AG04450 (cell line): Measurements from ENCODE around the gene ANKRD52. TPM values are rescaled to one million over a fixed set of nuclear protein-coding genes. Genes with fewer than 3 reads are reported as not detected.
A peak's percentile ranks its signal among the peaks of the same experiment; 100 is the strongest.

Experiments
- CTCF ChIA-PET: fragments of 300-600, 350-600 bp; formaldehyde crosslinking; extraction: SDS; loops from one replicate; lab custom pipeline; 2022; ENCODE audit warnings: antibody characterized with exemption, inconsistent platforms; lab: Charles Lee
- POLR2A ChIA-PET: fragments of 350-600 bp; formaldehyde crosslinking; extraction: SDS; loops from one replicate; lab custom pipeline; 2021; ENCODE audit warnings: antibody characterized with exemption, inconsistent platforms; lab: Yijun Ruan, JAX
- DNase-seq: peaks from one replicate; pipeline ENCODE4 v3.0.0-alpha.2; 2011; ENCODE audit warnings: low read depth, low spot score
- H3K27ac ChIP-seq: one replicate; pipeline ENCODE4 v1.5.1; 2012; ENCODE audit warnings: low read depth, low read length, control low read depth
- H3K27me3 ChIP-seq: one replicate; pipeline ENCODE4 v1.6.0; 2012; ENCODE audit warnings: low read length; ENCODE audit not compliant: control insufficient read depth, insufficient read depth
- H3K4me3 ChIP-seq: 2 replicates; pipeline ENCODE4 v1.5.1; 2011; ENCODE audit warnings: mild to moderate bottlenecking, low read depth, low read length, control low read depth
- H3K9me3 ChIP-seq: 2 replicates; pipeline ENCODE4 v1.5.1; 2012; ENCODE audit warnings: low read length; ENCODE audit not compliant: control insufficient read depth, insufficient read depth
- polyA plus RNA-seq: library from polyadenylated mRNA; depleted of rRNA; stranded (reverse); fragments of >200 nt; gene quantifications from 2 replicates; pipeline ENCODE4 v1.2.3, GENCODE V29; 2011
- TF ChIP-seq, protein P1 (sequence below): IDR thresholded peaks from 2 replicates; pipeline ENCODE4 v1.5.1; 2011; ENCODE audit warnings: low read depth, low read length, control low read depth, inconsistent platforms

ANKRD52 gene
- polyA plus RNA-seq, 1 experiment, result 16.0 TPM

DNA sequence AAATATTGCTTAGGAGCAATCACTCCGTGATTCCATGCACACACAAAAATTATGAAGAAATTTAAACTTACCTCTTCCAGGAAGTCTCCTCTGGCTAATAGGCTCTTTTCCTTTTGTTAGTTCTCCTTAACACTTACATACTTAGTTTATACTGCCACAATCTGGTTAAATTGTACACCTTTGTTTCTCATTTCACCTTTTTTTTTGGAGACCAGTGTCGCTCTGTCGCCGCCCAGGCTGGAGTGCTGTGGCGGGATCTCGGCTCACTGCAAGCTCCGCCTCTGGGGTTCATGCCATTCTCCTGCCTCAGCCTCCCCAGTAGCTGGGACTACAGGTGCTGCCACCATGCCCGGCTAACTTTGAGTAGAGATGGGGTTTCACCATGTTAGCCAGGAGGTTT lies 2.2 kb upstream of the ANKRD52 start:
- no peaks in the 10 kb centered on the region; the same call in 1 of the 2 replicates for H3K9me3 ChIP-seq
- H3K4me3 ChIP-seq, result no peak overlapping the region
- H3K27ac ChIP-seq, result no peak overlapping the region
- ChIA-PET CTCF (no interaction called here), POLR2A (no interaction called here)
- no peak for DNase-seq
- H3K27me3 ChIP-seq, result no peaks in the 10 kb centered on the region
- TF ChIP-seq, protein P1, sequence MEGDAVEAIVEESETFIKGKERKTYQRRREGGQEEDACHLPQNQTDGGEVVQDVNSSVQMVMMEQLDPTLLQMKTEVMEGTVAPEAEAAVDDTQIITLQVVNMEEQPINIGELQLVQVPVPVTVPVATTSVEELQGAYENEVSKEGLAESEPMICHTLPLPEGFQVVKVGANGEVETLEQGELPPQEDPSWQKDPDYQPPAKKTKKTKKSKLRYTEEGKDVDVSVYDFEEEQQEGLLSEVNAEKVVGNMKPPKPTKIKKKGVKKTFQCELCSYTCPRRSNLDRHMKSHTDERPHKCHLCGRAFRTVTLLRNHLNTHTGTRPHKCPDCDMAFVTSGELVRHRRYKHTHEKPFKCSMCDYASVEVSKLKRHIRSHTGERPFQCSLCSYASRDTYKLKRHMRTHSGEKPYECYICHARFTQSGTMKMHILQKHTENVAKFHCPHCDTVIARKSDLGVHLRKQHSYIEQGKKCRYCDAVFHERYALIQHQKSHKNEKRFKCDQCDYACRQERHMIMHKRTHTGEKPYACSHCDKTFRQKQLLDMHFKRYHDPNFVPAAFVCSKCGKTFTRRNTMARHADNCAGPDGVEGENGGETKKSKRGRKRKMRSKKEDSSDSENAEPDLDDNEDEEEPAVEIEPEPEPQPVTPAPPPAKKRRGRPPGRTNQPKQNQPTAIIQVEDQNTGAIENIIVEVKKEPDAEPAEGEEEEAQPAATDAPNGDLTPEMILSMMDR, result no peak

DNA sequence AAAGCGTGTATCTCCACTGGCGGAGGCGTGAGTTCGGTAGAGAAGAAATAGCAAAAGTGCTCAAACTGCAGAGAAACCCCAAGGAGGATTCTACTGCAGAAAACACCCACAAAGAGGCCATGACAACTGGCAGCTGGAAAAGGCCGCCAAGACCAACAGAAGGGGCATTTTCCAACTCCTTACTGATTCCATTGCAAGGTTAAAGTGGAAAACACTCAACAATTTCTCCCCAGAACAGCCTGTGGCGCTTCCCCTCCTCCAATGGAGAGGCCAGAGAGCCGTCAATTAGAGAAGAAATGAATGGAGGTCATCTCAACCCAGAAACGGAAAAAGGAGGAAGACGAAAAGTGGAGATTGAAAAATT lies 618 bp upstream of the ANKRD52 start:
- Histone ChIP-seq H3K27me3 (no peaks in the 10 kb centered on the region), H3K9me3 (no peaks in the 10 kb centered on the region; the same call in 1 of the 2 replicates), H3K4me3 (peak overlapping the region; percentile 77), H3K27ac (peak overlapping the region; percentile 73)
- no peak for DNase-seq
- TF ChIP-seq, protein P1, result no peak
- ChIA-PET POLR2A (interaction anchor here (1.1 to 1.8 kb wide), 4 partner anchors 8 to 191 kb away, joined by 3 to 14 read pairs (median 4); partner anchors contain the start of genes COQ10A, RNF41 and TIMELESS), CTCF (interaction anchor here (0.7 to 4.0 kb wide), 8 partner anchors 8 to 377 kb away, joined by 3 to 23 read pairs (median 4); partner anchors contain the start of genes COQ10A, ESYT1 and RNF41)

DNA sequence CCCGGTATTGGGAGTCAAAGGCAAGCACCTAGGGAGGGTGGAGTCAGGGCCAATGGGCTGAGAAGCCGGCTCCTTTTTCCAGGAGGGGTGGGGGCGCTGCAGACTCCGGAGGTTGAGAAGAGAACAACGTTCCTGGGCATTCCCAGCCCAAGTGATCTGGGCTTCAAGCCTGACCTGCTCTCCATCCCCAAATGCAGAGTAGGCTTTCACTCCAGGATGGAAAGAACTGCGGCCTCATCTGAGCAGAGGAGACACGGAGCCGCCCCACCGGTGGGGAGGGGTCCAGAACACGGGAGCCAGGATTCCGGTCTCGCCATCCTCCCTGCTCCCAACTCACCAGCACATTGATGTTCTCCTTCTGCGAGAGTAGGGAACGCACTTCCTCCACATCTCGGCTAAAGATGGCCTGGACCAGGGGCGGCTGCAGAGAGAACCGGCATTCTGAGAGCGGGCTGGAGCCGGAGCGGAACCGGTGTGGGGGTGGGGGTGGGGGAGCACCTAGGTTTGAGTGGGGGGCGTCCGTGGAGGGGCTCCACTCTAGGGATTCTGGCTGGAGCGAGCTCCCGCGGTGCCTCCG lies 605 bp downstream of the ANKRD52 start:
- Histone ChIP-seq H3K4me3 (peak overlapping the region; percentile 77), H3K27me3 (no peaks in the 10 kb centered on the region), H3K9me3 (no peaks in the 10 kb centered on the region; the same call in 1 of the 2 replicates), H3K27ac (no peak overlapping the region)
- no peak for DNase-seq
- TF ChIP-seq, protein P1, result no peak
- CTCF ChIA-PET, result interaction anchor here (0.5 to 4.0 kb wide), 13 partner anchors 8 to 203 kb away, joined by 3 to 23 read pairs (median 4); partner anchors contain the start of genes COQ10A, ESYT1, RNF41 and SMARCC2
- POLR2A ChIA-PET, result interaction anchor here (0.8 to 1.8 kb wide), 4 partner anchors 9 to 266 kb away, joined by 3 to 14 read pairs (median 4); partner anchors contain the start of genes COQ10A and RNF41

DNA sequence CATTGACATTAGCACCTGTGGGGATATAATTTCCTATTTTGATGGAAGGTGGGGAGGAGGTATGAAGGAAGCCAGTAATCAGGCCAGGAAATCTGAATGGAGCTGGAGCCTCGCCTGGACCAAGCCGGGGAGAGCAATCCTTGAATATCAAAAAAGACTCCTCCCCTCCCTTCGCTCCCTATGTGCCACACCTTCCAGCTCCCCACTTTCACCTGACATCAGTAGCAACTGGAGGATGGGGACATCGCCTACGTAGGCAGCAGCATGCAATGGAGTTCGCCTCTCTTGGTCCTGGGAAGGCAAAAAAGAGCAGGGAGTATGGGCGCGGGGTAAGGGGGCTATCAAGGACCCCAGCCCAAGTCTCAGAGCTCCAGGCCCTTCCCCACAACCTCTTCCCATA lies 1.1 kb downstream of the ANKRD52 start:
- ChIA-PET CTCF (interaction anchor here (0.7 to 4.0 kb wide), 8 partner anchors 8 to 137 kb away, joined by 3 to 23 read pairs (median 4); partner anchors contain the start of genes COQ10A, RNF41 and SMARCC2), POLR2A (interaction anchor here (0.5 to 0.8 kb wide), 3 partner anchors 9 to 94 kb away, joined by 3 to 7 read pairs (median 3); partner anchors contain the start of gene COQ10A)
- TF ChIP-seq, protein P1, result no peak
- peak overlapping the region; percentile 77 for H3K4me3 ChIP-seq
- peak overlapping the region; percentile 31 for H3K27ac ChIP-seq
- no peaks in the 10 kb centered on the region; the same call in 1 of the 2 replicates for H3K9me3 ChIP-seq
- no peak for DNase-seq
- no peaks in the 10 kb centered on the region for H3K27me3 ChIP-seq
